SK-N-SH (cell line): ENCODE measurements around the gene BRD7. TPM values are rescaled to one million over a fixed set of nuclear protein-coding genes. Genes with fewer than 3 reads are reported as not detected.

Experiments used
- CTCF ChIA-PET: fragments of 300-600, 350-600 bp; formaldehyde crosslinking; extraction: SDS; loops from one replicate; lab custom pipeline; 2021; lab: Yijun Ruan, JAX
- POLR2A ChIA-PET: fragments of 350-600 bp; sonication (Branson Sonifier 250); formaldehyde crosslinking; extraction: SDS; loops from one replicate; lab custom pipeline; 2020; ENCODE audit warnings: antibody characterized with exemption, inconsistent platforms; lab: Yijun Ruan, JAX
- DNase-seq: peaks from one replicate; pipeline ENCODE4 v3.0.0; 2012
- H2AFZ ChIP-seq: fragments of 200-600 bp; sonication (generic); 2 replicates; pipeline ENCODE4 v1.8.1; 2016; ENCODE audit warnings: antibody characterized with exemption, mild to moderate bottlenecking, low read depth
- H3F3A ChIP-seq: fragments of 200-600 bp; sonication (generic); replicated peaks from 2 replicates; pipeline ENCODE3; 2016; ENCODE audit warnings: antibody characterized with exemption, mild to moderate bottlenecking; ENCODE audit not compliant: insufficient read depth
- H3K27ac ChIP-seq, 2 experiments: fragments of 200-500 bp in 1 of 2; fragments of 200-600 bp in 1 of 2; sonication (Bioruptor generic) in 1 of 2; sonication (generic), shearing (Covaris generic) in 1 of 2; 2 replicates each; pipeline versions ENCODE4 v1.5.1 to v1.6.1; 2014 to 2016; ENCODE audit warnings: low read depth in 2 of 2, inconsistent platforms in 1 of 2, low read length in 1 of 2, mild to moderate bottlenecking in 1 of 2, mixed read lengths in 1 of 2
- H3K27me3 ChIP-seq: fragments of 200-600 bp; sonication (generic), shearing (Covaris generic); 2 replicates; pipeline ENCODE4 v1.6.1; 2016; ENCODE audit warnings: mixed run types; ENCODE audit not compliant: insufficient read depth
- H3K36me3 ChIP-seq, 2 experiments: fragments of 200-500 bp in 1 of 2; fragments of 200-600 bp in 1 of 2; sonication (Bioruptor generic) in 1 of 2; sonication (generic) in 1 of 2; replicated peaks in 1 of 2; 2 replicates each; pipeline versions ENCODE3 to v1.5.1; 2014 to 2016; ENCODE audit warnings: low read length in 1 of 2, mild to moderate bottlenecking in 1 of 2; ENCODE audit not compliant: insufficient read depth in 2 of 2, control insufficient read depth in 1 of 2
- H3K4me1 ChIP-seq, 2 experiments: fragments of 200-500 bp in 1 of 2; fragments of 200-600 bp in 1 of 2; sonication (Bioruptor generic) in 1 of 2; sonication (generic), shearing (Covaris generic) in 1 of 2; 2 replicates each; pipeline versions ENCODE4 v1.5.1 to v1.6.1; 2014 to 2016; ENCODE audit warnings: low read depth in 1 of 2, low read length in 1 of 2, mixed run types in 1 of 2; ENCODE audit not compliant: insufficient read depth in 2 of 2, control insufficient read depth in 1 of 2
- H3K4me2 ChIP-seq: fragments of 200-600 bp; sonication (generic), shearing (Covaris generic); 2 replicates; pipeline ENCODE4 v1.6.1; 2017; ENCODE audit warnings: mixed run types
- H3K4me3 ChIP-seq, 2 experiments: fragments of 200-500 bp in 1 of 2; fragments of 200-600 bp in 1 of 2; sonication (Bioruptor generic) in 1 of 2; sonication (generic), shearing (Covaris generic) in 1 of 2; 2 replicates each; pipeline versions ENCODE4 v1.5.1 to v1.8.1; 2014 to 2016; ENCODE audit warnings: low read depth in 2 of 2, inconsistent platforms in 1 of 2, low read length in 1 of 2, mild to moderate bottlenecking in 1 of 2, mixed read lengths in 1 of 2, moderate library complexity in 1 of 2
- H3K79me2 ChIP-seq: fragments of 200-600 bp; sonication (generic); 2 replicates; pipeline ENCODE4 v1.8.1; 2017; ENCODE audit warnings: mild to moderate bottlenecking; ENCODE audit not compliant: insufficient read depth
- H3K9ac ChIP-seq: fragments of 200-600 bp; sonication (generic); 2 replicates; pipeline ENCODE4 v1.6.1; 2017; ENCODE audit warnings: mixed run types
- H3K9me2 ChIP-seq: fragments of 200-600 bp; sonication (generic); 2 replicates; pipeline ENCODE4 v1.6.1; 2017; ENCODE audit warnings: mixed run types
- H3K9me3 ChIP-seq: fragments of 200-600 bp; sonication (generic); 2 replicates; pipeline ENCODE4 v1.6.1; 2017; ENCODE audit warnings: mixed run types, mild to moderate bottlenecking, moderate library complexity
- H4K20me1 ChIP-seq: fragments of 200-600 bp; sonication (generic); 2 replicates; pipeline ENCODE4 v1.6.1; 2017; ENCODE audit warnings: mild to moderate bottlenecking, mixed run types; ENCODE audit not compliant: insufficient read depth
- CHD2 ChIP-seq: fragments of 150-350 bp; IDR thresholded peaks from 2 replicates; pipeline ENCODE4 v1.6.1; 2018; ENCODE audit warnings: low read length; ENCODE audit not compliant: partially characterized antibody
- CTCF ChIP-seq: fragments of 200-600 bp; sonication (generic); IDR thresholded peaks from 2 replicates; pipeline ENCODE4 v1.6.1; 2017; ENCODE audit warnings: antibody characterized with exemption, mild to moderate bottlenecking, moderate library complexity
- ELF1 ChIP-seq: IDR thresholded peaks from 2 replicates; pipeline ENCODE4 v1.4.0; 2012
- EP300 ChIP-seq, 2 experiments: IDR thresholded peaks; 2 replicates each; pipeline versions ENCODE4 v1.4.0 to v1.6.1; 2012; ENCODE audit warnings: borderline replicate concordance in 1 of 2, low read depth in 1 of 2, low read length in 1 of 2
- FOSL2 ChIP-seq: IDR thresholded peaks from 2 replicates; pipeline ENCODE4 v1.4.0; 2012; ENCODE audit warnings: low read depth, mild to moderate bottlenecking, moderate library complexity, borderline replicate concordance
- FOXJ3 ChIP-seq: sonication (generic); formaldehyde crosslinking; IDR thresholded peaks from 2 replicates; pipeline ENCODE4 v1.5.1; 2020; ENCODE audit warnings: mild to moderate bottlenecking, missing genetic modification reagents
- GABPA ChIP-seq: IDR thresholded peaks from 2 replicates; pipeline ENCODE4 v1.4.0; 2012; ENCODE audit warnings: low read depth, mild to moderate bottlenecking
- GATA2 ChIP-seq: sonication (generic); formaldehyde crosslinking; IDR thresholded peaks from 2 replicates; pipeline ENCODE4 v1.5.0; 2020; ENCODE audit warnings: mild to moderate bottlenecking, missing genetic modification reagents
- IRF3 ChIP-seq: fragments of 150-350 bp; IDR thresholded peaks from 2 replicates; pipeline ENCODE4 v1.6.1; 2016; ENCODE audit warnings: mild to moderate bottlenecking, low read depth, low read length
- MAX ChIP-seq: IDR thresholded peaks from 2 replicates; pipeline ENCODE4 v1.4.0; 2012; ENCODE audit warnings: low read depth
- MEF2A ChIP-seq: IDR thresholded peaks from 2 replicates; pipeline ENCODE4 v1.4.0; 2012; ENCODE audit warnings: low read depth, borderline replicate concordance
- PBX3 ChIP-seq: IDR thresholded peaks from 2 replicates; pipeline ENCODE4; 2012
- RCOR1 ChIP-seq: fragments of 150-350 bp; IDR thresholded peaks from 2 replicates; pipeline ENCODE4 v1.6.1; 2017; ENCODE audit warnings: antibody characterized with exemption, low read length
- RXRA ChIP-seq: IDR thresholded peaks from 2 replicates; pipeline ENCODE4 v1.4.0; 2012; ENCODE audit warnings: low read depth, mild to moderate bottlenecking, borderline replicate concordance
- SIN3A ChIP-seq: IDR thresholded peaks from 2 replicates; pipeline ENCODE4 v1.6.1; 2012; ENCODE audit warnings: low read depth, mild to moderate bottlenecking, low read length, moderate library complexity, borderline replicate concordance
- SMC3 ChIP-seq: IDR thresholded peaks from 2 replicates; pipeline ENCODE4 v1.6.1; 2012; ENCODE audit warnings: low read depth, low read length, improper control_type of control experiment
- TAF1 ChIP-seq: IDR thresholded peaks from 2 replicates; pipeline ENCODE4 v1.6.1; 2012; ENCODE audit warnings: low read depth, mild to moderate bottlenecking, low read length, moderate library complexity, borderline replicate concordance
- TCF12 ChIP-seq: IDR thresholded peaks from 2 replicates; pipeline ENCODE4 v1.4.0; 2012
- USF1 ChIP-seq: IDR thresholded peaks from 2 replicates; pipeline ENCODE4 v1.4.0; 2012; ENCODE audit warnings: low read depth, borderline replicate concordance
- YY1 ChIP-seq: IDR thresholded peaks from 2 replicates; pipeline ENCODE4 v1.4.0; 2012; ENCODE audit warnings: low read depth, mild to moderate bottlenecking
- WGBS: methylation state at CpG from one replicate; pipeline ENCODE4 v1.1.6; 2017; ENCODE audit warnings: low lambda C conversion rate; 5-methylcytosine and 5-hydroxymethylcytosine counted together
- polyA plus RNA-seq, 3 experiments: library from polyadenylated mRNA; depleted of rRNA; stranded (reverse); fragments of >200 nt; gene quantifications; 2 replicates each; pipeline ENCODE4 v1.2.3, GENCODE V29; 2012

The BRD7 gene
- polyA plus RNA-seq, 1 of the 3 experiments (the other 2 are of a cell fraction): 32.9 TPM

GRCh38 chr16:50290856-50291255 is 77.9 kb downstream of the BRD7 start:
- POLR2A ChIA-PET: no interaction called here
- no peak for DNase-seq
- Histone ChIP-seq H3K79me2 (no peaks in the 10 kb centered on the region; the same call in 1 of the 2 replicates), H3K4me3 (no peak overlapping the region), H3K27ac (no peak overlapping the region), H3K4me2 (no peak overlapping the region), H3K9me3 (no peaks in the 10 kb centered on the region), H3K36me3 (peaks cover 0 to 2% of the 10 kb centered on the region in 2 experiments), H3K4me1 (no peaks in the 10 kb centered on the region; a peak in 1 of 4 replicates), H3K9ac (no peak overlapping the region), H3F3A (no peaks in the 10 kb centered on the region), H3K27me3 (no peaks in the 10 kb centered on the region), H3K9me2 (no peaks in the 10 kb centered on the region), H2AFZ (no peak overlapping the region), H4K20me1 (no peaks in the 10 kb centered on the region)
- WGBS: 100% methylated on average over 1 of the region's 6 CpGs
- TF ChIP-seq TCF12 (no peak), RCOR1 (no peak), GATA2 (no peak)
- CTCF ChIA-PET: no interaction called here

GRCh38 chr16:50289950-50290764 is 78.6 kb downstream of the BRD7 start:
- H3K4me2 ChIP-seq: no peak overlapping the region
- H3K4me3 ChIP-seq: no peak overlapping the region
- TF ChIP-seq FOSL2 (no peak), SMC3 (no peak), FOXJ3 (CRISPR knock-in tag) (no peak), SIN3A (no peak), ELF1 (no peak), YY1 (no peak), PBX3 (no peak), RXRA (no peak), EP300 (IDR thresholded peaks at IDR 0.05; ENCODE audit: borderline replicate concordance in 1 of 2, low read depth in 1 of 2, low read length in 1 of 2) (no peak), MEF2A (no peak), CTCF (no peak), CHD2 (no peak), IRF3 (no peak), TAF1 (no peak), GABPA (no peak), MAX (no peak), USF1 (no peak)
- H3K9me3 ChIP-seq: no peaks in the 10 kb centered on the region
- H3K79me2 ChIP-seq: no peaks in the 10 kb centered on the region; the same call in 1 of the 2 replicates
- no peaks in the 10 kb centered on the region for H3F3A ChIP-seq
- no peak overlapping the region for H3K9ac ChIP-seq
- H3K9me2 ChIP-seq: no peaks in the 10 kb centered on the region
- DNase-seq: no peak
- H2AFZ ChIP-seq: no peak overlapping the region
- H3K27ac ChIP-seq: no peak overlapping the region
- ChIA-PET POLR2A (no interaction called here), CTCF (interaction anchor here (0.8 kb wide), 1 partner anchor 13 kb away, joined by 3 read pairs; no protein-coding TSS in a partner anchor)
- H3K36me3 ChIP-seq: peaks cover 0 to 2% of the 10 kb centered on the region in 2 experiments
- H3K27me3 ChIP-seq: no peaks in the 10 kb centered on the region
- H4K20me1 ChIP-seq: no peaks in the 10 kb centered on the region
- peaks cover 0 to 6% of the 10 kb centered on the region in 2 experiments; a peak in 1 of 4 replicates for H3K4me1 ChIP-seq
- WGBS: 95% methylated on average over 20 of the region's 30 CpGs
